Effector CD4-positive, alpha-beta T cell (primary cell): Measurements from ENCODE around the gene PIAS4.

Experiments used
- DNase-seq: peaks from one replicate; pipeline ENCODE4 v3.0.0-alpha.2; 2020

The PIAS4 gene

GRCh38 chr19:4060621-4061177 is 53.2 kb downstream of the PIAS4 start:
- DNase-seq, result no peak

- no peak for DNase-seq
These were observed 53.7 kb downstream of the PIAS4 start for GRCh38 chr19:4061178-4061682.

- no peak for DNase-seq
These were observed 54.3 kb downstream of the PIAS4 start for GRCh38 chr19:4061683-4062418.

- DNase-seq, result no peak
These were observed 55.2 kb downstream of the PIAS4 start for GRCh38 chr19:4062419-4063368.

GRCh38 chr19:4063369-4064148 is 56.0 kb downstream of the PIAS4 start:
- no peak for DNase-seq

- DNase-seq, result no peak
These were observed 56.6 kb downstream of the PIAS4 start for GRCh38 chr19:4064149-4064495.

GRCh38 chr19:4064496-4065260 is 57.1 kb downstream of the PIAS4 start:
- DNase-seq, result peak; percentile 38

GRCh38 chr19:4065430-4066175 is 58.1 kb downstream of the PIAS4 start:
- peak; percentile 96 for DNase-seq

GRCh38 chr19:4066176-4066606 is 58.7 kb downstream of the PIAS4 start:
- DNase-seq, result peak; percentile 58

- DNase-seq, result peak; percentile 72
These were observed 59.3 kb downstream of the PIAS4 start, which contains the start of gene ZBTB7A for GRCh38 chr19:4066682-4067395. TSS of gene ZBTB7A (minus strand) at chr19:4066899. CDS start at chr19:4055232, 11,667 bp downstream.

- peak; percentile 49 for DNase-seq
These were observed 60.0 kb downstream of the PIAS4 start for GRCh38 chr19:4067396-4068046.

- no peak for DNase-seq
These were observed 60.8 kb downstream of the PIAS4 start for GRCh38 chr19:4068047-4068966.

GRCh38 chr19:4069331-4069959 is 61.9 kb downstream of the PIAS4 start:
- no peak for DNase-seq

GRCh38 chr19:4071610-4072009 is 64.1 kb downstream of the PIAS4 start:
- DNase-seq, result no peak

GRCh38 chr19:4075373-4075772 is 67.8 kb downstream of the PIAS4 start:
- no peak for DNase-seq

GRCh38 chr19:4077007-4077374 is 69.5 kb downstream of the PIAS4 start:
- no peak for DNase-seq

- DNase-seq, result no peak
These were observed 70.5 kb downstream of the PIAS4 start for GRCh38 chr19:4077800-4078684.
